ENCODE data around the gene PLPPR5. TPM values are rescaled to one million over a fixed set of nuclear protein-coding genes. Genes with fewer than 3 reads are reported as not detected.
"Not testable (repeated sequence)": the region's sequence is repeated elsewhere in the genome, so short reads cannot be mapped to it uniquely, and the experiment has no call there.

The PLPPR5 gene
- total and polyA plus RNA-seq, 10 donors = not detected

- intact Hi-C loops (cut with DNase I; ENCODE audit: low total_unique reads) = no loop called here
- H3K9me3 ChIP-seq = peaks cover 0 to 19% (median 4%) of the 10 kb centered on the region in 8 donors
- no peak for TF ChIP-seq POLR2A (IDR thresholded peaks at IDR 0.05)
- TF ChIP-seq POLR2AphosphoS5 (IDR thresholded peaks at IDR 0.05) = no peak
- no peak for TF ChIP-seq CTCF (IDR thresholded peaks at IDR 0.05 in 8 of 11, conservative IDR thresholded peaks at IDR 0.05 in 3 of 11)
- H3K4me1 ChIP-seq = no peaks in the 10 kb centered on the region
- peaks cover 0 to 6% (median 0%) of the 10 kb centered on the region in 7 donors for H3K27me3 ChIP-seq (replicated peaks in 1 of 7)
- no peak for DNase-seq
- H3K36me3 ChIP-seq = no peaks in the 10 kb centered on the region
- no peak overlapping the region for H3K4me3 ChIP-seq
- H3K27ac ChIP-seq = peak overlapping the region in 4 of 8 donors; percentile 18 to 78 (median 46)
- 52 to 88% (median 73%) methylated on average over 4 of the region's 4 CpGs for WGBS, 5 donors
Observed at GRCh38 chr1:98881901-98882300, 122.8 kb downstream of the PLPPR5 start.

- H3K4me3 ChIP-seq; H3K36me3 ChIP-seq; H3K27me3 ChIP-seq (replicated peaks in 1 of 7); H3K4me1 ChIP-seq; intact Hi-C loops (cut with DNase I; ENCODE audit: low total_unique reads): not testable (repeated sequence)
- WGBS, 5 donors = 87 to 96% (median 91%) methylated on average over 11 of the region's 11 CpGs
- Histone ChIP-seq H3K9me3 (peaks cover 0 to 19% (median 4%) of the 10 kb centered on the region in 8 donors), H3K27ac (peak overlapping the region in 4 of 8 donors; percentile 18 to 78 (median 46))
- DNase-seq = peak; percentile 65
Observed at GRCh38 chr1:98881234-98881633, 123.4 kb downstream of the PLPPR5 start.

GRCh38 chr1:98874828-98875227 is 129.8 kb downstream of the PLPPR5 start:
- no peak overlapping the region for H3K4me3 ChIP-seq
- 89 to 97% (median 93%) methylated on average over 2 of the region's 2 CpGs for WGBS, 5 donors

DNA sequence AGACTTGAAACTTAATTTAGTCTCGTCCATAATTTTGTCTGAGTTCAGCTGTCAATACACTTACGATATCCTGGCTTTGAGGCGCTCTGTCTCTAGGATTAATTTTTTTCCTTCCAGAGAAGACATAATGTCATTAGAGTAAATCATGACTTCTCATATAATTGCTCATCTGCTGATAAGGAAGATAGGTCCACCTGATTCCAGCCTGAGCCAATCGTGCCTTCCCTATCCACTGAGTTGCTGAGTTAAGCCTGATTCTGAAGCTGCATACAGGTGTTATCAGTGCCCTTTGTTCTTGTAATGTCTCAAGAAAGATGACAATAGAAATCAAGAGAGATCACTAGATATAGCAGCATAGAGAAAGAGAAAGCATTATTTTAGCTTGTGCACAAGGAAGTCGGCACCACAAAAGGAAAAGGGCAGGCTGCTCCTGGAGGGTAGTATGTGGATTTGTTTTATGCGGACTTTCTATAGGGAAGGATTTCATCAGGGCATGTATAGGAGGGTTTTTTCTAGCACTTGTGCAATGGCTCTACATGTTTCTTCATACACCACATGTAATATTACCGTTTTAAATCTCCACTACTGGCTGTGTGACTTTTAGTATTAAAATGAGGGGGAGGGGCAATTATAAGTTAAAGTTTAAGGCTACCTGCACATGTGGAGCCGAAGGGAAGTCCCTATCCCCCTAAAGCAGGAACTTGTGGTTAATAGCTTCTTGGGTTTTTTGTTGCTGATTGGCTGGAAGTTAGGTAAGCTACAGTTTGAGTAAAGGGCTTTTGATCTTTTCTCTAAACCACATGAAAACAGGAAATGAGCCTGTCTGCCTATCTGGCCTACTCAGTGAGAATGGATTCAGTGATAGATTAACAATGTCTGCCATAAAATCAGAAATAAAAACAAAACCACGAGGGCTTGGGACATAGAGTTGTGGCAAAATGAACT is 133.4 kb downstream of the PLPPR5 start:
- Histone ChIP-seq H3K4me1 (peaks cover 0 to 20% (median 6%) of the 10 kb centered on the region in 6 donors), H3K27ac (peak overlapping the region; percentile 30 to 85 (median 80)), H3K9me3 (peaks cover 0 to 23% (median 11%) of the 10 kb centered on the region in 8 donors), H3K36me3 (no peaks in the 10 kb centered on the region), H3K27me3 (replicated peaks in 1 of 7) (no peaks in the 10 kb centered on the region), H3K4me3 (peak overlapping the region in 2 of 8 donors; percentile 16 to 56)
- no peak for TF ChIP-seq POLR2A (IDR thresholded peaks at IDR 0.05)
- no peak for TF ChIP-seq POLR2AphosphoS5 (IDR thresholded peaks at IDR 0.05)
- no peak for TF ChIP-seq CTCF (IDR thresholded peaks at IDR 0.05 in 8 of 11, conservative IDR thresholded peaks at IDR 0.05 in 3 of 11)
- intact Hi-C loops (cut with DNase I; ENCODE audit: low total_unique reads) = no loop called here
- WGBS, 5 donors = 40 to 49% (median 48%) methylated on average over 9 of the region's 9 CpGs
- DNase-seq = no peak

More at GRCh38 chr1:98874828-98875227, 129.8 kb downstream of the PLPPR5 start:
- DNase-seq = no peak
- TF ChIP-seq POLR2A (IDR thresholded peaks at IDR 0.05) = no peak
- TF ChIP-seq POLR2AphosphoS5 (IDR thresholded peaks at IDR 0.05) = no peak
- no peak for TF ChIP-seq CTCF (IDR thresholded peaks at IDR 0.05 in 8 of 11, conservative IDR thresholded peaks at IDR 0.05 in 3 of 11)
- Histone ChIP-seq H3K9me3 (peaks cover 0 to 5% (median 0%) of the 10 kb centered on the region in 8 donors), H3K36me3 (no peaks in the 10 kb centered on the region), H3K27ac (no peak overlapping the region), H3K27me3 (replicated peaks in 1 of 7) (no peaks in the 10 kb centered on the region), H3K4me1 (peaks cover 0 to 20% (median 6%) of the 10 kb centered on the region in 6 donors)
- intact Hi-C loops (cut with DNase I; ENCODE audit: low total_unique reads) = no loop called here
